Endothelial cell of umbilical vein (primary cell): ENCODE measurements around the gene DEFB129. TPM values are rescaled to one million over a fixed set of nuclear protein-coding genes. Genes with fewer than 3 reads are reported as not detected.

ENCODE experiments used
- BruUV-seq: library from RNA; stranded (reverse); fragments of 400-500 nt; replicated peaks from 2 replicates; lab custom pipeline; 2021; lab: Mats Ljungman, UMichigan
- CTCF ChIA-PET: fragments of 300-600, 350-600 bp; sonication (Branson Sonifier 250); formaldehyde crosslinking; loops from one replicate; lab custom pipeline; 2021; ENCODE audit warnings: antibody characterized with exemption, inconsistent platforms; lab: Charles Lee
- POLR2A ChIA-PET: fragments of 300-600, 350-600 bp; sonication (Branson Sonifier 250); formaldehyde crosslinking; loops from one replicate; lab custom pipeline; 2021; ENCODE audit warnings: antibody characterized with exemption, inconsistent platforms; lab: Charles Lee
- DNase-seq: peaks from one replicate; pipeline ENCODE4 v3.0.0-alpha.2; 2011; ENCODE audit warnings: low read depth, low spot score
- FAIRE-seq: peaks from 2 replicates; lab custom pipeline; 2011; peaks lifted over from hg19 to GRCh38; lab: Jason Lieb, UNC
- H2AFZ ChIP-seq: 2 replicates; pipeline ENCODE4 v1.6.0; 2012; ENCODE audit warnings: low read depth, low read length, control low read depth, inconsistent platforms
- H3K27ac ChIP-seq: 2 replicates; pipeline ENCODE4 v1.5.1; 2011; ENCODE audit warnings: low read depth, mild to moderate bottlenecking, control low read depth, low read length, moderate library complexity; ENCODE audit not compliant: insufficient read depth
- H3K27me3 ChIP-seq, 2 experiments: 2 replicates each; pipeline versions ENCODE4 v1.6.0 to v1.6.1; 2011; ENCODE audit warnings: low read length in 2 of 2, mixed read lengths in 1 of 2; ENCODE audit not compliant: control insufficient read depth in 2 of 2, insufficient read depth in 2 of 2
- H3K36me3 ChIP-seq, 2 experiments: 2 replicates in 1 of 2; 3 replicates in 1 of 2; pipeline ENCODE4 v1.5.1; 2011; ENCODE audit warnings: low read length in 2 of 2, mild to moderate bottlenecking in 1 of 2, moderate library complexity in 1 of 2; ENCODE audit not compliant: control insufficient read depth in 2 of 2, insufficient read depth in 2 of 2; ENCODE audit errors: extremely low read depth in 1 of 2
- H3K4me1 ChIP-seq: 3 replicates; pipeline ENCODE4 v1.5.1; 2011; ENCODE audit warnings: mild to moderate bottlenecking, low read length; ENCODE audit not compliant: control insufficient read depth, insufficient read depth; ENCODE audit errors: extremely low read depth
- H3K4me2 ChIP-seq: 2 replicates; pipeline ENCODE4 v1.6.1; 2011; ENCODE audit warnings: low read length, control low read depth, mixed read lengths; ENCODE audit not compliant: insufficient read depth
- H3K4me3 ChIP-seq, 3 experiments: fragments of 200-600 bp in 1 of 3; sonication (generic), shearing (Covaris generic) in 1 of 3; replicated peaks in 1 of 3; 2 replicates each; pipeline ENCODE4 v1.5.1; 2011 to 2016; ENCODE audit warnings: control low read depth in 3 of 3, low read length in 3 of 3, mild to moderate bottlenecking in 2 of 3, inconsistent platforms in 1 of 3, low read depth in 1 of 3, moderate library complexity in 1 of 3; ENCODE audit not compliant: insufficient read depth in 1 of 3
- H3K79me2 ChIP-seq: 2 replicates; pipeline ENCODE4 v1.6.0; 2012; ENCODE audit warnings: low read length, inconsistent platforms; ENCODE audit not compliant: control insufficient read depth, insufficient read depth
- H3K9ac ChIP-seq: replicated peaks from 2 replicates; pipeline ENCODE3; 2011; ENCODE audit warnings: low read length, control low read depth; ENCODE audit not compliant: insufficient read depth; ENCODE audit errors: extremely low read depth
- H3K9me1 ChIP-seq: replicated peaks from 3 replicates; pipeline ENCODE4 v1.6.0; 2011; ENCODE audit warnings: mild to moderate bottlenecking, low read length; ENCODE audit not compliant: control insufficient read depth, insufficient read depth; ENCODE audit errors: extremely low read depth
- H3K9me3 ChIP-seq: replicated peaks from 2 replicates; pipeline ENCODE4 v1.5.1; 2012; ENCODE audit warnings: low read length, inconsistent platforms; ENCODE audit not compliant: control insufficient read depth, insufficient read depth
- H4K20me1 ChIP-seq: replicated peaks from 2 replicates; pipeline ENCODE3; 2011; ENCODE audit warnings: mild to moderate bottlenecking, low read length; ENCODE audit not compliant: control insufficient read depth, insufficient read depth; ENCODE audit errors: extremely low read depth
- CTCF ChIP-seq, 2 donors: IDR thresholded peaks; 1 replicate in 1 of 2; 2 replicates in 1 of 2; pipeline ENCODE4 v1.5.1; 2011; ENCODE audit warnings: low read length in 2 of 2, mild to moderate bottlenecking in 2 of 2, moderate library complexity in 2 of 2, control low read depth in 1 of 2, inconsistent platforms in 1 of 2, low read depth in 1 of 2; ENCODE audit not compliant: insufficient read depth in 1 of 2; ENCODE audit errors: extremely low read depth in 1 of 2
- EZH2 ChIP-seq: IDR thresholded peaks from 2 replicates; pipeline ENCODE4 v1.6.1; 2012; ENCODE audit warnings: borderline replicate concordance, low read depth, mild to moderate bottlenecking, moderate library complexity, low read length, inconsistent platforms; ENCODE audit not compliant: severe bottlenecking
- FOS ChIP-seq: IDR thresholded peaks from 2 replicates; pipeline ENCODE4 v1.6.1; 2011; ENCODE audit warnings: mild to moderate bottlenecking, low read length, moderate library complexity, borderline replicate concordance; ENCODE audit not compliant: insufficient read depth
- GATA2 ChIP-seq: IDR thresholded peaks from 2 replicates; pipeline ENCODE4 v1.7.0; 2011; ENCODE audit warnings: low read depth, mild to moderate bottlenecking, moderate library complexity, mixed read lengths, low read length; ENCODE audit not compliant: insufficient read length, insufficient read depth
- JUN ChIP-seq: IDR thresholded peaks from 2 replicates; pipeline ENCODE4 v1.6.1; 2011; ENCODE audit warnings: borderline replicate concordance, low read depth; ENCODE audit not compliant: insufficient read length, insufficient read depth
- MAX ChIP-seq: IDR thresholded peaks from 2 replicates; pipeline ENCODE4 v1.6.1; 2011; ENCODE audit not compliant: insufficient read depth, insufficient read length
- MYC ChIP-seq: IDR thresholded peaks from one replicate; pipeline ENCODE4 v1.6.1; 2011; ENCODE audit warnings: mild to moderate bottlenecking, low read depth, low read length
- POLR2A ChIP-seq: IDR thresholded peaks from 2 replicates; pipeline ENCODE4 v1.6.1; 2012; ENCODE audit warnings: low read depth, mild to moderate bottlenecking, control low read depth, low read length
- POLR2AphosphoS5 ChIP-seq: IDR thresholded peaks from 2 replicates; pipeline ENCODE4 v1.6.1; 2012; ENCODE audit warnings: low read depth, mild to moderate bottlenecking, control low read depth, low read length, moderate library complexity; ENCODE audit not compliant: insufficient read depth
- dilution Hi-C: fragments of 300-500 bp; cut with MboI; formaldehyde crosslinking; loops from one replicate; pipeline ENCODE4 v1.15.0; 2019; ENCODE audit warnings: low sequenced_read_pairs; ENCODE audit not compliant: extremely low pct_ligation_motif_present
- intact Hi-C: fragments of 100-400 bp; cut with micrococcal nuclease; formaldehyde crosslinking; loops from one replicate; pipeline ENCODE4 v1.10.0; 2022
- polyA plus RNA-seq, 4 experiments: library from polyadenylated mRNA; depleted of rRNA in 3 of 4; stranded (reverse) in 3 of 4; unstranded in 1 of 4; fragments of >200 nt; gene quantifications; 2 replicates each; pipeline versions ENCODE4 v1.2.1 to v1.2.3, GENCODE V29; 2011 to 2012; ENCODE audit warnings: missing spikeins in 1 of 4
- total RNA-seq: library from RNA; stranded (reverse); gene quantifications from 2 replicates; pipeline ENCODE4 v1.2.3, GENCODE V29; 2021

DEFB129 gene
- total and polyA plus RNA-seq, 2 donors (not counting 3 experiments of a cell fraction or from before 2014, with no cell fraction given) = not detected

GRCh38 chr20:257419-257818 lies 30.4 kb downstream of the DEFB129 start, which contains the start of gene DEFB132:
Gene DEFB132 (plus strand): TSS chr20:257724. CDS start chr20:257779, 55 bp downstream.
- no peaks in the 10 kb centered on the region for H4K20me1 ChIP-seq
- DNase-seq = no peak
- BruUV-seq = no TSS peak
- peaks cover 10 to 22% of the 10 kb centered on the region in 2 experiments for H3K27me3 ChIP-seq
- no peaks in the 10 kb centered on the region for H3K9me3 ChIP-seq
- H3K36me3 ChIP-seq = no peaks in the 10 kb centered on the region
- H3K4me2 ChIP-seq = no peak within 1 kb of the TSS
- no peaks in the 10 kb centered on the region for H3K4me1 ChIP-seq
- H3K9me1 ChIP-seq = no peaks in the 10 kb centered on the region
- dilution Hi-C loops (no loop called here), intact Hi-C loops (no loop called here)
- FAIRE-seq = no peak
- H3K79me2 ChIP-seq = no peaks in the 10 kb centered on the region
- H3K4me3 ChIP-seq = no peak within 1 kb of the TSS
- TF ChIP-seq POLR2A (no peak), GATA2 (no peak), CTCF (IDR thresholded peaks at IDR 0.05; ENCODE audit: extremely low read depth in 1 of 2, insufficient read depth in 1 of 2, low read depth in 1 of 2, low read length in 2 of 2) (no peak), MAX (no peak), EZH2 (no peak), MYC (no peak), POLR2AphosphoS5 (no peak), JUN (no peak), FOS (no peak)
- no peak within 1 kb of the TSS for H3K9ac ChIP-seq
- no peak within 1 kb of the TSS for H3K27ac ChIP-seq
- ChIA-PET CTCF (interaction anchor here (0.5 to 3.5 kb wide), 4 partner anchors 9 to 900 kb away, joined by 3 to 47 read pairs (median 3); no protein-coding TSS in a partner anchor), POLR2A (no interaction called here)
- H2AFZ ChIP-seq = no peak within 1 kb of the TSS
